A673 (cell line): Measurements from ENCODE around the gene SPRY1. TPM values are rescaled to one million over a fixed set of nuclear protein-coding genes. Genes with fewer than 3 reads are reported as not detected.

ENCODE experiments used
- BruUV-seq: library from RNA; stranded (reverse); fragments of 400-500 nt; replicated peaks from 2 replicates; lab custom pipeline; 2021; lab: Mats Ljungman, UMichigan
- CTCF ChIA-PET: fragments of 300-600 bp; sonication (Branson Sonifier 250); formaldehyde crosslinking; loops from one replicate; lab custom pipeline; 2022; ENCODE audit warnings: antibody characterized with exemption; lab: Charles Lee
- POLR2A ChIA-PET: fragments of 300-600 bp; sonication (Branson Sonifier 250); formaldehyde crosslinking; loops from one replicate; lab custom pipeline; 2022; ENCODE audit warnings: antibody characterized with exemption; ENCODE audit not compliant: low non-redundant PET; lab: Charles Lee
- DNase-seq: peaks from one replicate; pipeline ENCODE4 v3.0.0-alpha.2; 2015; ENCODE audit warnings: low spot score
- H3K27ac ChIP-seq: fragments of 200-600 bp; sonication (generic); 2 replicates; pipeline ENCODE4 v1.5.1; 2016; ENCODE audit warnings: mixed run types, low read depth, mild to moderate bottlenecking, mixed read lengths, antibody characterized with exemption, low read length; ENCODE audit not compliant: poor library complexity, severe bottlenecking
- H3K27me3 ChIP-seq: fragments of 200-600 bp; sonication (generic); replicated peaks from 2 replicates; pipeline ENCODE4 v1.6.1; 2017; ENCODE audit warnings: mixed run types, low read depth, mild to moderate bottlenecking, mixed read lengths, antibody characterized with exemption, low read length; ENCODE audit not compliant: insufficient read depth, poor library complexity
- H3K36me3 ChIP-seq: fragments of 200-600 bp; sonication (generic); 2 replicates; pipeline ENCODE4 v1.6.1; 2016; ENCODE audit warnings: mixed run types, mild to moderate bottlenecking, mixed read lengths, antibody characterized with exemption, low read length; ENCODE audit not compliant: insufficient read depth, poor library complexity, severe bottlenecking
- H3K4me1 ChIP-seq: fragments of 200-600 bp; sonication (generic); 2 replicates; pipeline ENCODE4 v1.6.1; 2017; ENCODE audit warnings: mixed run types, mild to moderate bottlenecking, mixed read lengths, antibody characterized with exemption, low read length; ENCODE audit not compliant: insufficient read depth, poor library complexity, severe bottlenecking
- H3K4me3 ChIP-seq: fragments of 200-600 bp; sonication (generic); 2 replicates; pipeline ENCODE4 v1.5.1; 2016; ENCODE audit warnings: low read depth, mixed run types, mild to moderate bottlenecking, mixed read lengths, low read length; ENCODE audit not compliant: poor library complexity, severe bottlenecking
- H3K9me3 ChIP-seq: fragments of 200-600 bp; sonication (generic); 2 replicates; pipeline ENCODE4 v1.6.1; 2016; ENCODE audit warnings: mixed run types, low read depth, mild to moderate bottlenecking, mixed read lengths, antibody characterized with exemption, low read length; ENCODE audit not compliant: poor library complexity, severe bottlenecking
- EZH2 ChIP-seq: fragments of 200-600 bp; sonication (generic); IDR thresholded peaks from 2 replicates; pipeline ENCODE4 v1.6.1; 2017; ENCODE audit warnings: borderline replicate concordance, low read depth, mild to moderate bottlenecking, mixed read lengths, antibody characterized with exemption, low read length; ENCODE audit not compliant: poor library complexity, severe bottlenecking
- intact Hi-C: fragments of 100-400 bp; cut with micrococcal nuclease; formaldehyde crosslinking; loops from one replicate; pipeline ENCODE4 v1.10.0; 2022; ENCODE audit not compliant: unreplicated experiment
- total RNA-seq: library from RNA; stranded (reverse); gene quantifications from 2 replicates; pipeline ENCODE4 v1.2.3, GENCODE V29; 2021
- TF ChIP-seq, protein P1 (sequence below): fragments of 300-800, 200-600 bp; sonication (generic); conservative IDR thresholded peaks from 2 replicates; pipeline ENCODE4 v1.5.1; 2017; ENCODE audit warnings: low read depth, mild to moderate bottlenecking, antibody characterized with exemption, low read length, moderate library complexity, mixed read lengths

SPRY1 gene
- total RNA-seq, 1 experiment from 2014 or later: 6.0 TPM

DNA sequence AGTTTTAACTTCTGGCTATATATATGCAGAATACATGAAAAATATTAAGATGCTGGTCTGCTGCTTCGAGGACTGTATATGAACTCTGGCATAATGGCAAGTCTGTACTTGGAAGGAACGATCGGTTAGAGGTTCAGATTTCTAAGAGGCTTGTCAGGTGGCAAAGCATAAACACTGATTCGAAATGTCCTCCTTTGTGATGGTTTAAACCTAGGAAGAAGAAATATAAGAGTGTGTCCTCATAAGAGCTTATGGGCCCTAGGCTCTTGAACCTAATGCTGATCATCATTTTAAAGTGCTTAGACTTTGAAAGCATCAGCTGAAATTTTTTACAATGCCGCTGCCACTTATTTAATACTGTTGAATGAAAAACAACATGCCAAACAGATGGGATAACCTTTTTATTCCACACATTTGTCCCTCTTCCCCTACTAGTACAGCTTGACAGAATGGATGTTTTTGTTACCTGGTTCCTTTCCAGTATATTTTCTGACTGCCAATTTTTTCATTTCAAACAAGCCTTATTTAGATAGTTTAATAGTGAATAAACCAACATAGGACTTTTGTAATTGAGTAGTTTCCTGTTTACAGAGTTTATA, 8.8 kb downstream of the SPRY1 start:
- intact Hi-C loops: no loop called here
- no peak for DNase-seq
- Histone ChIP-seq H3K9me3 (no peaks in the 10 kb centered on the region), H3K4me1 (peaks cover 2% of the 10 kb centered on the region), H3K36me3 (peaks cover 5% of the 10 kb centered on the region), H3K27me3 (no peaks in the 10 kb centered on the region), H3K27ac (no peak overlapping the region), H3K4me3 (no peak overlapping the region)
- TF ChIP-seq, protein P1, sequence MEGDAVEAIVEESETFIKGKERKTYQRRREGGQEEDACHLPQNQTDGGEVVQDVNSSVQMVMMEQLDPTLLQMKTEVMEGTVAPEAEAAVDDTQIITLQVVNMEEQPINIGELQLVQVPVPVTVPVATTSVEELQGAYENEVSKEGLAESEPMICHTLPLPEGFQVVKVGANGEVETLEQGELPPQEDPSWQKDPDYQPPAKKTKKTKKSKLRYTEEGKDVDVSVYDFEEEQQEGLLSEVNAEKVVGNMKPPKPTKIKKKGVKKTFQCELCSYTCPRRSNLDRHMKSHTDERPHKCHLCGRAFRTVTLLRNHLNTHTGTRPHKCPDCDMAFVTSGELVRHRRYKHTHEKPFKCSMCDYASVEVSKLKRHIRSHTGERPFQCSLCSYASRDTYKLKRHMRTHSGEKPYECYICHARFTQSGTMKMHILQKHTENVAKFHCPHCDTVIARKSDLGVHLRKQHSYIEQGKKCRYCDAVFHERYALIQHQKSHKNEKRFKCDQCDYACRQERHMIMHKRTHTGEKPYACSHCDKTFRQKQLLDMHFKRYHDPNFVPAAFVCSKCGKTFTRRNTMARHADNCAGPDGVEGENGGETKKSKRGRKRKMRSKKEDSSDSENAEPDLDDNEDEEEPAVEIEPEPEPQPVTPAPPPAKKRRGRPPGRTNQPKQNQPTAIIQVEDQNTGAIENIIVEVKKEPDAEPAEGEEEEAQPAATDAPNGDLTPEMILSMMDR: no peak
- TF ChIP-seq EZH2: no peak
- ChIA-PET CTCF (no interaction called here), POLR2A (no interaction called here)
- no TSS peak for BruUV-seq

DNA sequence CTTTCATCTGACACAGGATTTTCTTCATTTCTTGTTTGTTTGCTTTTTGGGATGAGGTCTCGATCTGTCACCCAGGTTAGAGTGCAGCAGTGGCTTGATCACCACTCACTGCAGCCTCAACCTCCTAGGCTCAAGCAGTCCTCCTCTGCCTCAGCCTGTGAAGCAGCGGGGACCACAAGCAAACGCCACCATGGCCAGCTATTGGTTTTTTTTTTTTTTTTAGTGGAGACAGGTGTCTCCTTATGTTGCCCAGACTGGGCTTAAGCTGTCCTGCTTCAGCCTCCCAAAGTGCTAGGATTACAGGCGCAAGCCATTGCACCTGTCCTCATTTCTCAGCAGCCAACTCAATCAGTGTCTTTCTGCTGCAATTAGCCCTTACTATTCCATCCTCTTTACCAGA, 10.3 kb downstream of the SPRY1 start:
- H3K27ac ChIP-seq: no peak overlapping the region
- POLR2A ChIA-PET: no interaction called here

DNA sequence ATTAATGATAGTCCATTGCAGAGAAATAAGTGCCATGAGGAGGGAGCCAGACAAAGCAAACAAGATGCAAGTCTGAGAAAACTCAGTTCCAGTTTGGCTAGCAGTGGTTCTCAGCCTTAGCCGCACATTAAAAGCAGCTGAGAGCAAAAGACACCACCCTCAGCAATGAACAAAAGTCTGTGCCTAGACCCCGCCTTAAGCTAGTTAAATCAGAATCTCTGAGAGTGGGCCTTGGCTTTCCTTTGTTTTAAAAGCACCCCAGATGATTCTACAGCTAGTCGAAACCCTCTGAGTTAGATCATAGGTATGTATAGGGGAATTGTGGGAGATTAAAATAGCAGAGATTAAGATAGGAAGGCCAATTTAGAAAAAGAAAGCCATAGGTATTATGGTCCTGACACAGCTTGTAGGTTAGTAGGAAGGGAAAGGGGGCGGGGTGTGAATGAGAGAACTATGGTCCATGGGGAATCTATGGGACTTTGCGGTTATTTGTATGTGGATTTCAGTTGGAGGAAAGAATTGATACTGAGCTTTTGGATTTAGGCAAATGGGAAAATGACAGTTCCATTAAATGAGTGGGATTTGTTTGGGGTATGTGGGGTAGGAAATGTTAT, 12.0 kb downstream of the SPRY1 start:
- no peaks in the 10 kb centered on the region for H3K4me1 ChIP-seq
- H3K9me3 ChIP-seq: no peaks in the 10 kb centered on the region
- CTCF ChIA-PET: no interaction called here
- no peak overlapping the region for H3K27ac ChIP-seq
- TF ChIP-seq EZH2: no peak
- no peaks in the 10 kb centered on the region for H3K27me3 ChIP-seq
- no peak for DNase-seq
- POLR2A ChIA-PET: no interaction called here
- no TSS peak for BruUV-seq
- intact Hi-C loops: no loop called here
- H3K36me3 ChIP-seq: peaks cover 2% of the 10 kb centered on the region
- H3K4me3 ChIP-seq: no peak overlapping the region

More for the DNA sequence above, 10.3 kb downstream of the SPRY1 start:
- no TSS peak for BruUV-seq
- no peak for DNase-seq
- H3K9me3 ChIP-seq: no peaks in the 10 kb centered on the region
- TF ChIP-seq, protein P1: no peak
- no peak for TF ChIP-seq EZH2
- H3K4me3 ChIP-seq: no peak overlapping the region
- CTCF ChIA-PET: interaction anchor here (0.6 kb wide), 1 partner anchor 141 kb away, joined by 6 read pairs; no protein-coding TSS in a partner anchor
- no peaks in the 10 kb centered on the region for H3K27me3 ChIP-seq
- intact Hi-C loops: no loop called here
- H3K4me1 ChIP-seq: no peaks in the 10 kb centered on the region
- peaks cover 5% of the 10 kb centered on the region for H3K36me3 ChIP-seq
